Activated naive CD8-positive, alpha-beta T cell (primary cell): ENCODE data around the gene CFAP97D2.
"Not testable (repeated sequence)": the region's sequence is repeated elsewhere in the genome, so short reads cannot be mapped to it uniquely, and the experiment has no call there.

Source experiments
- H3K27ac Mint-ChIP-seq: one replicate; pipeline ENCODE4 v1.8.0; 2021; ENCODE audit warnings: mixed read lengths
- H3K27me3 Mint-ChIP-seq: one replicate; pipeline ENCODE4 v1.8.0; 2021; ENCODE audit warnings: mixed read lengths
- H3K36me3 Mint-ChIP-seq: one replicate; pipeline ENCODE4 v1.8.0; 2021; ENCODE audit warnings: mixed read lengths
- H3K4me1 Mint-ChIP-seq: one replicate; pipeline ENCODE4 v1.8.0; 2021; ENCODE audit warnings: low read depth, mixed read lengths
- H3K4me3 Mint-ChIP-seq: one replicate; pipeline ENCODE4 v1.8.0; 2021; ENCODE audit warnings: mild to moderate bottlenecking, mixed read lengths
- H3K9me3 Mint-ChIP-seq: one replicate; pipeline ENCODE4 v1.8.0; 2021; ENCODE audit warnings: low read depth, mixed read lengths

CFAP97D2 gene

DNA sequence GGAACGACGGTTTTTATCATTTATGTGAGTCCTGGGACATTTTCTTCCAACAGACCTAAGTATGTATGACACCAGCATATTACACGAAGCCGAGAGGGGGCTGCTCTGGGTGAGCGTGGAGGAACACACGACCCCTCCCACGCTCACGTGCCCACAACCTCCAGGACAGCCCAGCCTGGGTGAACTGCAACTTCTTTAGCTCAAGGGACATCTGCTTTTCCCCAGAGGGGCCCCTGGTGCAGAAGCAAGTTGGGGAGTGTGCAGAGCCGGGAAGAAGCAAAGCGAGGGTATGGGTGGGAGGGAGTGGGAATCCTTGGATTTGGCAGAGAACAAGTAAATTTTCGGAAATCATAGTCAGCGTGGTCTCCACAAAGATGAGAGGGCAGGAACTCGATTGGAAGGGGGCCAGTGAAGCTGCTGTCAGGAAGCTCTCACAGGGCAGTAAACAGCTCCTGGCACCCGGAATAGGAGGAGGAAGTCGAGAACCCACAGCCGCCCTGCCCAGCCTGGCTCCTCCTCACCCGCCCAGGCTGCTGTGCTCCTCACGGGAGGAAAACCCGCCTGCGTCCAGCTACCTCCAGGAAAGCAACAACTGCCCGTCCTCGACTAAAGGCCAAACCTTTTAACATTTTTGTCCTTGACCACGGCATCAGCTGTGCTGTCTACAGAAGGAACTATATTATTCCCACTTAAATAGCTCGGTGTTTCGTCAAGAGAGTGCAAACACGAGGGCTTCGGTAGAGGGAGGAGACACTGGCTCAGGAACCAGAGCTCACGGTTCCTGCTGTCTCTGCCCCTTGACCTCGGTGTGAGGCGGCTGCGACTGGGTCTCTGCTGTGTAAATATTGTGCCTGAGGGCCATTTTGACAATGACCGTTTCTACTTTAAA lies 17.2 kb upstream of the CFAP97D2 start:
- H3K27ac Mint-ChIP-seq: peak overlapping the region; percentile 87
- peaks cover 78% of the 10 kb centered on the region for H3K4me1 Mint-ChIP-seq
- H3K36me3 Mint-ChIP-seq: peaks cover 9% of the 10 kb centered on the region
- no peaks in the 10 kb centered on the region for H3K9me3 Mint-ChIP-seq
- H3K4me3 Mint-ChIP-seq: peak overlapping the region; percentile 66
- no peaks in the 10 kb centered on the region for H3K27me3 Mint-ChIP-seq

DNA sequence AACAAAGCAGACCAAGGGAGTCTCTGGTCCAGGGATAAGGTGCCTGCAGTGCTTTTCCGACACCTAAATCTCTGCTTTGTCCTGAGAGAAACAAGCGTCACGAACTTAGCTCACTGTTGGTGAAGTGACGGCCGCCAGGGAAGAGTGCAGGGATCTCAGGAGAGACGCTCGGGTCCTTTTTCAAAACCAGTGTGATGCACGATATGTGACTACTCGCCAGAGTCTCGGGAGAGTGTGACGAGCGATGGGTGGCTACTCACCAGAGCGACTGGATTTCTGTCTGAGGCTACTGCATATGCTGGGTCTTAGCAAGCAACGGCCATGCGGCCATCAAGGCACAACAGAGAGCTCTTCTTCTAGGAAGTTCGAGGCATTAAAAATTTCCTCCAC lies 16.5 kb upstream of the CFAP97D2 start:
- Mint-ChIP-seq H3K36me3 (peaks cover 9% of the 10 kb centered on the region), H3K4me1 (peaks cover 78% of the 10 kb centered on the region), H3K27me3 (no peaks in the 10 kb centered on the region), H3K27ac (peak overlapping the region; percentile 87), H3K4me3 (no peak overlapping the region), H3K9me3 (no peaks in the 10 kb centered on the region)

DNA sequence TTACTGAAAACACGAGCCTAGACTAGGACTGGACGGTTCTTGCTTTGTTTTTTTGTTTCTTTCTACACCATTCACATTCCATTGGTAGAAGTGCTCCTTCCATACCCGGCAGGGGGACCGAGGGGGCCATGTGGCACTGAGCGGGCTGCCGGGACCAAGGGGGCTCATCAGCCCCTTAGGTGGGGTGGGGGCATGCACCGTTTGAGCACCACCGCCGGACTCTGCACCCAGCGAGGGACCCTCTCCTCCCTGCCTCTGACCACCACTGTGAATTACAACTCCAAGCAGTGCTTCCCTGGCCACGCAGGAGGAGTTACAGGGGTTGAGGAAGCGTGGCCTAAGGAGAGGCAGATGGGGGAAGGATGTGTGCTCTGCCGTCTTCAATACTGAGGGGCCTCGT lies 15.0 kb upstream of the CFAP97D2 start:
- Mint-ChIP-seq H3K36me3 (peaks cover 10% of the 10 kb centered on the region), H3K4me1 (peaks cover 81% of the 10 kb centered on the region), H3K27me3 (no peaks in the 10 kb centered on the region), H3K9me3 (no peaks in the 10 kb centered on the region), H3K27ac (no peak overlapping the region), H3K4me3 (no peak overlapping the region)

DNA sequence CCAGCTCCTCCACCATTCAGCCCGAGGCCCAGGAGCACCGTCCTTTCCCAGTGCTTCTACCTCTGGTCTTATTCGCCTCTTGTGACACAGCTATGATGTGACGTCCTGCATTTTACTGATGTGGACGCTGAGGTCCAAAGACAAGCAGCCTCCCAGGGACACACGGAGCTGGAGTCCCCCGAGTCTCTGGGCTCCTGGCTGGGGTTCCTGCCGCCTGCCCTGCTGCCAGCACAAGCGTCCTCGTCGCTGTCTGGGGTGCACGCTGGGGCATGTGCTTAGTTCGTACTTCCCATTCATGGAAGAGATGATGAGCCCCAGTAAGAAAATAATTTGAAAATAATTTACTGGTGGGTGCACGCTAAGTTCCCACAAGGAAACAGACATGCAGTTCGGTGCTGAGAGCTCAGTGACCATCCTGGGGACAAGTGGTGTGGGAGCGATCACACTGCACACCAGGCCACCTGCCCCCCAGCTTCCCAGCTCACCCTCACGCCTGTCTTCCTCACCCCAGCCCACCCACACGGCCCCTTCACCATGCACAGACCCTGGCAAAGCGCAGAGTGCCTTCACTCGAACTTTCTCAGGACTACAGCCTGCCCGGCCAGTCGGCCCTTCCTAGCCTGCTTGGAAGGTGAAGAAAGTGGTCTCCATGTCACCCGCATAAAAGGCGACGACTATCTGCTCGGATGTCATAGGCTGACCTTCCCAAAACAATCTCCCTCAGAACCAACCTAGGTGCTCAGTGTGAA lies 14.2 kb upstream of the CFAP97D2 start:
- Mint-ChIP-seq H3K27ac (no peak overlapping the region), H3K4me1 (peaks cover 74% of the 10 kb centered on the region), H3K4me3 (no peak overlapping the region), H3K27me3 (no peaks in the 10 kb centered on the region), H3K36me3 (peaks cover 8% of the 10 kb centered on the region), H3K9me3 (no peaks in the 10 kb centered on the region)

DNA sequence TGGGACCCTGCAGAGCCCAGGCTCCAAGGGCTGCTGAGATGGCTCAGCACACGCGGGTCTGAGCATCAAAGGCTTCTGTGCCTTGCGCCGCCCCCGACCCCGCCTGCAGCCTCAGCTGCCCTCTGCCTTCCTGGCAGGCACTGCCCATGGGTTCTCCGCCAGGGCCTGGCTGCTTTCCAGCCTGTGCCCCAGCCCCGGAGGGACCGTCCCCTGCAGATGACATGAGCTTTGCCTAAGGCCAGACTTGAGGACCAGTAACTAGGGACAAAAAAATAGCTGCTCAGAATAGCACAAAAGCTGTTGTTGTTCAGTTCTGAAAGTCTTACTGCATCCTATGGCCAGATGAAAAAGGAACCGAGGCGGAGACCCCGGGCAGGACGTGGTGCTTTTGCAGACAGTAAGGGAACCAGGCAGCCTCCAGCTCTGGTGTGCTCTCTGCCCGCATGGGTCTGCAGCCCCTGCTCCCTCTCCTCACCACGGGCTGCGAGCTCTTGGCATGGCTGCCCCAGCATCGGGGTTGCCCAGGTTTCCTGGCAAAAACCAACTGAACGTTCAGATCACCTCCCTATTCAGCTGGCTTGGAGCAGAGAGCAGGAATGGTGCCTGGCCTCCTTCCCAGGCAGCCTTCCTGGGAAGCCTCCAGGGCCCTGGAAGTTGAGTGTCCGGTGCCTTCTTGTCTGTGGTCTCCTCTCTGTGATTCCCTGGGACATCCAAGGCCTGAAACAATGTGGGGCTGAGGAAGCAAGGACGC lies 12.5 kb upstream of the CFAP97D2 start:
- H3K36me3 Mint-ChIP-seq: peaks cover 7% of the 10 kb centered on the region
- no peak overlapping the region for H3K4me3 Mint-ChIP-seq
- H3K4me1 Mint-ChIP-seq: peaks cover 57% of the 10 kb centered on the region
- no peaks in the 10 kb centered on the region for H3K9me3 Mint-ChIP-seq
- H3K27ac Mint-ChIP-seq: no peak overlapping the region
- H3K27me3 Mint-ChIP-seq: no peaks in the 10 kb centered on the region

DNA sequence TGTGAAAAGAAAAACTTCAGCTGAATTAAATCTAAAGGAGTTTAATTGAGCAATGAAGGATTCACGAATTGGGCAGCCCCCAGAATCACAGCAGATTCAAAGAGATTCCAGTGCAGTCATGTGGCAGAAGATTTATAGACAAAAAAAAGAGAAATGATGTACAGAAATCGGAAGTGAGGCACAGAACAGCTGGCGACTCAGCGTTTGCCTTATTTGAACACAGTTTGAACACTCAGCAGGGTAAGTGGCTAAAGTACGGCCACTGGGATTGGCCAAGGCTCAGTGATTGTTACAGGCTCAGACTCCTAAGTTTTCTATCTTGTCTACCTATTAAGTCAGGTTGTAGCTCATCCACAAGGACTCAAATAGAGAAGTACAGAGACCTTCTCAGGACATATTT lies 11.6 kb upstream of the CFAP97D2 start:
- Mint-ChIP-seq H3K27me3 (no peaks in the 10 kb centered on the region), H3K9me3 (no peaks in the 10 kb centered on the region), H3K4me3 (no peak overlapping the region), H3K4me1 (peaks cover 48% of the 10 kb centered on the region), H3K36me3 (peaks cover 9% of the 10 kb centered on the region), H3K27ac (peak overlapping the region; percentile 64)

DNA sequence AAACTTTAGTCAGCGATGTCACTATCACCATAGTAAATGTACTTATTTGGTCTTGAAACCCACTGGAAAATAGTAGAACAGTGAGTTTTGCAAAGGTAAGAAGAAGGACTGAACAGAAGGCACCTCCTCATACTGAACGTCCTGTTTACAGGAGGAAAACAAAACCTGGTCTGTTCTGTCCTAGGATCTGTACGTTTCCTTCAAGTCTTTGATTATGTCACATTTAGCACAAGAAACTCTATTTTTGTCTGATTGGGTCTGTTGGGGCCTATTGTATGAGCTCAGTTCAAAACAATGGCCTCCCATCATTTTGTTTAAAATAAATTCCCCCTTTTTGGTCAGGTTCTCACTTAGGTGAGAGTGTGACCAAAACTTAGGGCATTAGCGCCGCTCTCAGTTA lies 11.2 kb upstream of the CFAP97D2 start:
- peak overlapping the region; percentile 64 for H3K27ac Mint-ChIP-seq
- no peaks in the 10 kb centered on the region for H3K27me3 Mint-ChIP-seq
- no peaks in the 10 kb centered on the region for H3K9me3 Mint-ChIP-seq
- H3K4me1 Mint-ChIP-seq: peaks cover 44% of the 10 kb centered on the region
- no peak overlapping the region for H3K4me3 Mint-ChIP-seq
- peaks cover 9% of the 10 kb centered on the region for H3K36me3 Mint-ChIP-seq

DNA sequence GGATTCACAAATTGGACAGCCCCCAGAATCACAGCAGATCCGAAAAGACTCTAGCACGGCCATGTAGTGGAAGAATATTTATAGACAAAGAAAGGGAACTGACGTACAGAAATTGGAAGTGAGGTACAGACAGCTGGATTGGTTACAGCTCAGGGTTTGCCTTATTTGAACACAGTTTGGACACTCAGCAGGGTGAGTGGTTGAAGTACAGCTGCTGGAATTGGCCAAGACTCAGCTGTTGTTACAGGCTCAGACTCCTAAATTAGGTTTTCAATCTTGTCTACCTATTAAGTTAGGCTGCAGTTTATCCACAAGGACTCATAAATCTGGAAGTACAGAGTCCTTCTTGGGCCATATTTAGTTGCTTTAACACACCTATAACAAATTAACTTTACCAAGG lies 5.8 kb upstream of the CFAP97D2 start:
- peaks cover 13% of the 10 kb centered on the region for H3K36me3 Mint-ChIP-seq

DNA sequence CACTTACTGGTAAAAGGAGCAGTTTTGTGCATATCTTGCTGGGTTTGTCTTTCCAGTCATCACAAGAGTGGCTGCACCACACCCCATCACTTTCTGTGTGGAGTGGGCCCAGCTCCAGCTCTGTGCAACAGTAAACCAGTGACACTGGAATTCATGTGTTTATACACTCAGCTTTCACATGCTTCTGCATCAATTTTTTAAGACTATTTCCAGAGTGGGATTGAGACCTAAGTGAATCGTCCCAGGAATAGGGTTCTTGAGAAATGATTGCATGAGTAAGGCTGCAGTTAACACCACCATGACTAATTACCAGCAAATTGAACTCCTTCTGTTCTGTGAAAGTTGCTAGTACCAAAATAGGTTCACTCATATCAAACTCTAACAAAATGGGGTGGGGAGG lies 5.3 kb upstream of the CFAP97D2 start:
- Mint-ChIP-seq H3K27ac (no peak overlapping the region), H3K36me3 (peaks cover 12% of the 10 kb centered on the region), H3K9me3 (peaks cover 4% of the 10 kb centered on the region), H3K27me3 (no peaks in the 10 kb centered on the region), H3K4me1 (peaks cover 35% of the 10 kb centered on the region), H3K4me3 (no peak overlapping the region)

More for the DNA sequence above, 5.8 kb upstream of the CFAP97D2 start:
- Mint-ChIP-seq H3K4me3 (no peak overlapping the region), H3K27me3 (no peaks in the 10 kb centered on the region), H3K9me3 (peaks cover 4% of the 10 kb centered on the region), H3K27ac (no peak overlapping the region), H3K4me1 (peaks cover 33% of the 10 kb centered on the region)

DNA sequence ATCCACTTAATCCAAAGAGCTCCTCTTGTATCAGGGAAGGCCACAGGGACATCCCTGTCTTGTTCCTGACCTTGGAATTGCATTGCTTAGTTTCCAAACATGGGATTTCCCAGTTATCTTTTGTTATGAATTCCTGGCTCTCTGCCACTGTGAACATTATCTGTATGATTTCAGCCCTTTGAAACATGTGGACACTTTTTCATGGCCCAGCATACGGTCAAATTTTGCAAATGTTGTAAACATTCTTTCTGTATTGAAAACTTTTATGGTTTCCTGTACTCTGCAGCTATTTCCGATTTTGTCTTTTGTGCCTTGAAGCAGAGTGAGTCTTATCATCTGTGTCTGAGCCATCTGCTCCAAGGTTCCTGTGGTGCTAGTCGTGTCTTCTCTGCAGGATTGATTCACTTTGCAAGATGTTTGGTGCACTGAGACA lies 4.5 kb upstream of the CFAP97D2 start:
- Mint-ChIP-seq H3K4me3 (no peak overlapping the region), H3K27me3 (no peaks in the 10 kb centered on the region), H3K4me1 (peaks cover 40% of the 10 kb centered on the region), H3K36me3 (peaks cover 9% of the 10 kb centered on the region), H3K27ac (no peak overlapping the region), H3K9me3 (peaks cover 4% of the 10 kb centered on the region)

DNA sequence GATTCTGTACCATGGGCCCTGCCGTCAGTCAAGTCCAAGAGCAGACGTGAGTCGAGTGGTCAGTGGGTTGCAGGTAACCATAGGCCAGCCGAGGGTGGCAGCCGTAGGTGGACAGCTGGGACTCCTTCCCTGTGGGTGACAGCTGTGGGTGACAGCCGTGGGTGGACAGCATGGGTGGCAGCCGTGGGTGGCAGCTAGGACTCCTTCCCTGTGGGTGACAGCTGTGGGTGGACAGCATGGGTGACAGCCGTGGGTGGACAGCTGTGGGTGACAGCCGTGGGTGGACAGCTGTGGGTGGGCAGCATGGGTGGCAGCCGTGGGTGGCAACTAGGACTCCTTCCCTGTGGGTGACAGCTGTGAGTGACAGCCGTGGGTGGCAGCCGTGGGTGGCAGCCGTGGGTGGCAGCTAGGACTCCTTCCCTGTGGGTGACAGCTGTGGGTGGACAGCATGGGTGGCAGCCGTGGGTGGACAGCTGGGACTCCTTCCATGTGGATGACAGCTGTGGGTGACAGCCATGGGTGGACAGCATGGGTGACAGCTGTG lies 2.6 kb upstream of the CFAP97D2 start:
- H3K4me1 Mint-ChIP-seq: peaks cover 56% of the 10 kb centered on the region
- not testable (repeated sequence) for H3K4me3 Mint-ChIP-seq, H3K27me3 Mint-ChIP-seq, H3K9me3 Mint-ChIP-seq, H3K36me3 Mint-ChIP-seq, H3K27ac Mint-ChIP-seq

DNA sequence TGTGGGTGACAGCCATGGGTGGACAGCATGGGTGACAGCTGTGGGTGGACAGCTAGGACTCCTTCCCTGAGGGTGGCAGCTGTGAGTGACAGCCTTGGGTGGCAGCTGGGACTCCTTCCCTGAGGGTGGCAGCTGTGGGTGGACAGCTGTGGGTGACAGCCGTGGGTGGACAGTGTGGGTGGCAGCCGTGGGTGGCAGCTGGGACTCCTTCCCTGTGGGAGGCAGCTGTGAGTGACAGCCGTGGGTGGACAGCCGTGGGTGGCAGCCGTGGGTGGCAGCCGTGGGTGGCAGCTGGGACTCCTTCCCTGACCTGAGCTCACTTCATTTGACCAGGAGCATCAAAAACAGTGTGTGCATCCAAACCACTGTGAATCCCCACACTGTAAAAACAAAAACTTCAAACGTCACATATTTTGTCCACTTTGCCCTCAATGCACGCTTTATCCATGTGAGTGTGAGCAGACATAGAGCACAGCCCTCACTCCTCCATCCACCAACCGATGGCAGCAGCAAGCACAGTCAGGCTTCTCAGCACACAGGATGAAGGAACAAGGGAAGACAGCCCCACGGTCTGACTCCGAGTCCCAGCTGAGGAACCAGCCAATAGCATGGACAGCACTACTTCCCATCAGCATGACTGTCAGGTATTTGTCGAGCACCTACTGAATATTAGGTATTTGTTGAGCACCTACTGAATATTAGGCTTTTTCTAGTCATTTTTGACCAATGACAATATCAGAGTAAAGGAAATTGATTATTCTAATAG lies 1.6 kb upstream of the CFAP97D2 start:
- no peak overlapping the region for H3K4me3 Mint-ChIP-seq
- peaks cover 7% of the 10 kb centered on the region for H3K36me3 Mint-ChIP-seq
- H3K27ac Mint-ChIP-seq: no peak overlapping the region
- peaks cover 56% of the 10 kb centered on the region for H3K4me1 Mint-ChIP-seq
- H3K9me3 Mint-ChIP-seq: peaks cover 4% of the 10 kb centered on the region
- no peaks in the 10 kb centered on the region for H3K27me3 Mint-ChIP-seq

DNA sequence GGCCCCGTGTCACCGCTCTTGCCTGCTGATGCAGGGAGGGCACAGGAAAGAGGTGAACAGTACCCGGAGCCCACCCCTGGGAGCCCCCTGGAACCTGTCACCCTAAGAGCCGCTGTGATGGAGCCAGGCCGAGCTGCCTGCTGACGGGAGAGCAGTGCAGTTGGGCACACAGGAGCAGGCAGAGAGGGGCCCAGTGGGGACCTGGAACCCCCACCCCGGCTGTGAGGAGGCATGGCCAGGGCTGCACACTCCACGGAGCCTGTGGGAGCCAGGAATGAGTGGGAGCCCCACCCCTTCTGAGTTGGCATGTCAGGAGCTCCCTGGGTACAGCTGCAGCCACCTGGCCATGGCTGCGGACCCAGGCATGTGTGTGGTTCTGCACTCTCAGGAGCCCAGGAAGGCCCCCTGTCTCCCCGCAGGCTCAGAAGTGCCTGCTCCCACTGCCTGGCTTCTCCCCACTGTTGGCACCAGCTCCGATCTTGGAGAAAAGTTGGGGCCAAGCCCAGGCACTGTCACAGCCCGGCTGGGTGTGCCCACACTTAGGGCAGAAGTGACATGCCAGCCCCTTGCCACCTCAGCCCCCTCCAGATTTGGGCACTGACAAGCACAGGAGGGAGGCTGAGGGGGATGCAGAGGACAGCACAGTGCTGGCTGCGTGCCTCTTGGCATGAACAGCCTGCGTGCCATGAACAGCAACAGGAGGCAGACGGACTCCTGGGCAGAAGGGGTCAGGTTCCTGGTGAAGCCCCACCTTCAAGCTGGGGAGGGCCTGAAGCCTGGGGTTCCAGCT lies 6.3 kb downstream of the CFAP97D2 start:
- no peak overlapping the region for H3K27ac Mint-ChIP-seq
- H3K27me3 Mint-ChIP-seq: no peaks in the 10 kb centered on the region
- no peak overlapping the region for H3K4me3 Mint-ChIP-seq
- H3K36me3 Mint-ChIP-seq: peaks cover 6% of the 10 kb centered on the region
- H3K4me1 Mint-ChIP-seq: peaks cover 16% of the 10 kb centered on the region
- H3K9me3 Mint-ChIP-seq: peaks cover 11% of the 10 kb centered on the region
